Activated T-helper 2 cell treated with anti-CD3 and anti-CD28 coated beads, Interferon-gamma antibody, Interleukin-2, Interleukin-4, amounts not matched to agents 10 μg/mL and 5 μg/mL and 100 μg/mL, durations not matched to agents 14 hours and 24 hours and 36 hours (primary cell): ENCODE measurements around the gene GBE1. TPM values are rescaled to one million over a fixed set of nuclear protein-coding genes. Genes with fewer than 3 reads are reported as not detected.

Experiments
- DNase-seq: peaks from one replicate; pipeline ENCODE4 v3.0.0; 2021; ENCODE audit warnings: low spot score
- H3K27ac Mint-ChIP-seq: one replicate; pipeline ENCODE4 v1.8.0; 2021; ENCODE audit warnings: mixed read lengths
- H3K27me3 Mint-ChIP-seq: one replicate; pipeline ENCODE4 v1.8.0; 2021; ENCODE audit warnings: low read depth, mixed read lengths
- H3K36me3 Mint-ChIP-seq: one replicate; pipeline ENCODE4 v1.8.0; 2021; ENCODE audit warnings: low read depth, mixed read lengths
- H3K4me1 Mint-ChIP-seq: one replicate; pipeline ENCODE4 v1.8.0; 2021; ENCODE audit warnings: low read depth, mixed read lengths
- H3K4me3 Mint-ChIP-seq: one replicate; pipeline ENCODE4 v1.8.0; 2021; ENCODE audit warnings: low read depth, mild to moderate bottlenecking, moderate library complexity, mixed read lengths
- H3K9me3 Mint-ChIP-seq: one replicate; pipeline ENCODE4 v1.8.0; 2021; ENCODE audit warnings: mixed read lengths
- intact Hi-C: fragments of 100-400 bp; cut with micrococcal nuclease; formaldehyde crosslinking; loops from one replicate; pipeline ENCODE4 v1.15.1; 2023
- total RNA-seq: library from RNA; stranded (reverse); gene quantifications from 2 replicates; pipeline ENCODE4 v1.2.3, GENCODE V29; 2022

Gene GBE1
- total RNA-seq, 1 donor from 2014 or later = 55.1 TPM

GRCh38 chr3:81490541-81491288 lies 270.7 kb downstream of the GBE1 start:
- no peak overlapping the region for H3K4me3 Mint-ChIP-seq
- H3K9me3 Mint-ChIP-seq = no peaks in the 10 kb centered on the region
- DNase-seq = peak; percentile 51
- intact Hi-C loops = loop anchor here (2.0 to 10.0 kb wide), 2 partner anchors 154 to 642 kb away; no protein-coding TSS in a partner anchor
- no peaks in the 10 kb centered on the region for H3K27me3 Mint-ChIP-seq
- no peaks in the 10 kb centered on the region for H3K4me1 Mint-ChIP-seq
- no peak overlapping the region for H3K27ac Mint-ChIP-seq
- H3K36me3 Mint-ChIP-seq = no peaks in the 10 kb centered on the region

- intact Hi-C loops = loop anchor here (5.0 kb wide), 1 partner anchor 183 kb away; no protein-coding TSS in a partner anchor
These were observed 276.0 kb downstream of the GBE1 start for GRCh38 chr3:81485444-81485865.

GRCh38 chr3:81484520-81484919 lies 276.9 kb downstream of the GBE1 start:
- intact Hi-C loops = no loop called here
- H3K4me3 Mint-ChIP-seq = no peak overlapping the region
- H3K9me3 Mint-ChIP-seq = no peaks in the 10 kb centered on the region
- H3K27ac Mint-ChIP-seq = no peak overlapping the region
- DNase-seq = no peak
- no peaks in the 10 kb centered on the region for H3K36me3 Mint-ChIP-seq
- no peaks in the 10 kb centered on the region for H3K27me3 Mint-ChIP-seq
- H3K4me1 Mint-ChIP-seq = no peaks in the 10 kb centered on the region

More at GRCh38 chr3:81485444-81485865, 276.0 kb downstream of the GBE1 start:
- Mint-ChIP-seq H3K27me3 (no peaks in the 10 kb centered on the region), H3K9me3 (no peaks in the 10 kb centered on the region), H3K27ac (no peak overlapping the region), H3K4me3 (no peak overlapping the region), H3K4me1 (no peaks in the 10 kb centered on the region), H3K36me3 (no peaks in the 10 kb centered on the region)
- DNase-seq = no peak

- Mint-ChIP-seq H3K27me3 (no peaks in the 10 kb centered on the region), H3K36me3 (no peaks in the 10 kb centered on the region), H3K27ac (no peak overlapping the region), H3K4me3 (no peak overlapping the region), H3K4me1 (no peaks in the 10 kb centered on the region), H3K9me3 (no peaks in the 10 kb centered on the region)
- DNase-seq = no peak
- intact Hi-C loops = no loop called here
These were observed 278.4 kb downstream of the GBE1 start for GRCh38 chr3:81483046-81483445.

- Mint-ChIP-seq H3K4me3 (no peak overlapping the region), H3K36me3 (no peaks in the 10 kb centered on the region), H3K9me3 (no peaks in the 10 kb centered on the region), H3K4me1 (no peaks in the 10 kb centered on the region), H3K27ac (no peak overlapping the region), H3K27me3 (no peaks in the 10 kb centered on the region)
- intact Hi-C loops = no loop called here
- DNase-seq = no peak
These were observed 283.7 kb downstream of the GBE1 start for GRCh38 chr3:81477740-81478139.

- no peak for DNase-seq
- no peaks in the 10 kb centered on the region for H3K36me3 Mint-ChIP-seq
- intact Hi-C loops = no loop called here
- H3K27ac Mint-ChIP-seq = no peak overlapping the region
- H3K27me3 Mint-ChIP-seq = no peaks in the 10 kb centered on the region
- no peak overlapping the region for H3K4me3 Mint-ChIP-seq
- H3K4me1 Mint-ChIP-seq = no peaks in the 10 kb centered on the region
- no peaks in the 10 kb centered on the region for H3K9me3 Mint-ChIP-seq
These were observed 284.8 kb downstream of the GBE1 start for GRCh38 chr3:81476692-81477091.

- Mint-ChIP-seq H3K36me3 (no peaks in the 10 kb centered on the region), H3K4me1 (no peaks in the 10 kb centered on the region), H3K9me3 (no peaks in the 10 kb centered on the region), H3K27me3 (no peaks in the 10 kb centered on the region), H3K27ac (no peak overlapping the region), H3K4me3 (no peak overlapping the region)
- no peak for DNase-seq
- intact Hi-C loops = no loop called here
These were observed 288.7 kb downstream of the GBE1 start for GRCh38 chr3:81472600-81473362.

GRCh38 chr3:81470524-81471278 lies 290.7 kb downstream of the GBE1 start:
- Mint-ChIP-seq H3K27ac (no peak overlapping the region), H3K36me3 (no peaks in the 10 kb centered on the region), H3K9me3 (no peaks in the 10 kb centered on the region), H3K4me3 (no peak overlapping the region), H3K27me3 (no peaks in the 10 kb centered on the region), H3K4me1 (no peaks in the 10 kb centered on the region)
- no peak for DNase-seq
- intact Hi-C loops = no loop called here

- DNase-seq = no peak
- no peaks in the 10 kb centered on the region for H3K4me1 Mint-ChIP-seq
- H3K4me3 Mint-ChIP-seq = no peak overlapping the region
- no peaks in the 10 kb centered on the region for H3K9me3 Mint-ChIP-seq
- H3K27ac Mint-ChIP-seq = no peak overlapping the region
- intact Hi-C loops = no loop called here
- no peaks in the 10 kb centered on the region for H3K27me3 Mint-ChIP-seq
- H3K36me3 Mint-ChIP-seq = no peaks in the 10 kb centered on the region
These were observed 293.1 kb downstream of the GBE1 start for GRCh38 chr3:81468391-81468790.

GRCh38 chr3:81466201-81466560 lies 295.3 kb downstream of the GBE1 start:
- no peak overlapping the region for H3K4me3 Mint-ChIP-seq
- H3K27me3 Mint-ChIP-seq = no peaks in the 10 kb centered on the region
- H3K36me3 Mint-ChIP-seq = no peaks in the 10 kb centered on the region
- no peak overlapping the region for H3K27ac Mint-ChIP-seq
- H3K4me1 Mint-ChIP-seq = no peaks in the 10 kb centered on the region
- intact Hi-C loops = no loop called here
- H3K9me3 Mint-ChIP-seq = no peaks in the 10 kb centered on the region
- no peak for DNase-seq

GRCh38 chr3:81465510-81466200 lies 295.8 kb downstream of the GBE1 start:
- intact Hi-C loops = no loop called here
- no peak overlapping the region for H3K4me3 Mint-ChIP-seq
- H3K27ac Mint-ChIP-seq = no peak overlapping the region
- DNase-seq = no peak
- H3K27me3 Mint-ChIP-seq = no peaks in the 10 kb centered on the region
- H3K36me3 Mint-ChIP-seq = no peaks in the 10 kb centered on the region
- H3K9me3 Mint-ChIP-seq = no peaks in the 10 kb centered on the region
- no peaks in the 10 kb centered on the region for H3K4me1 Mint-ChIP-seq

- Mint-ChIP-seq H3K9me3 (no peaks in the 10 kb centered on the region), H3K4me1 (no peaks in the 10 kb centered on the region), H3K27ac (no peak overlapping the region), H3K4me3 (no peak overlapping the region), H3K27me3 (no peaks in the 10 kb centered on the region), H3K36me3 (no peaks in the 10 kb centered on the region)
- intact Hi-C loops = no loop called here
- no peak for DNase-seq
These were observed 297.7 kb downstream of the GBE1 start for GRCh38 chr3:81463781-81464180.
